Kidney capillary endothelial cell (primary cell): ENCODE data around the gene GARNL3.
A peak's percentile ranks its signal among the peaks of the same experiment; 100 is the strongest.

Source experiments
- DNase-seq: peaks from one replicate; pipeline ENCODE4 v3.0.0-alpha.2; 2018; ENCODE audit warnings: low spot score

GARNL3 gene

GRCh38 chr9:127388037-127388855 is 123.7 kb downstream of the GARNL3 start:
- no peak for DNase-seq

GRCh38 chr9:127388856-127389238 is 124.3 kb downstream of the GARNL3 start:
- DNase-seq, result no peak

GRCh38 chr9:127389381-127390247 is 125.0 kb downstream of the GARNL3 start:
- DNase-seq, result no peak

- DNase-seq, result no peak
Measured at GRCh38 chr9:127390248-127390545, 125.6 kb downstream of the GARNL3 start.

GRCh38 chr9:127390563-127390962 is 126.0 kb downstream of the GARNL3 start:
- no peak for DNase-seq

- DNase-seq, result no peak
Measured at GRCh38 chr9:127392166-127392565, 127.6 kb downstream of the GARNL3 start.

- no peak for DNase-seq
Measured at GRCh38 chr9:127392976-127393375, 128.4 kb downstream of the GARNL3 start.

- DNase-seq, result no peak
Measured at GRCh38 chr9:127393645-127394044, 129.1 kb downstream of the GARNL3 start.

- no peak for DNase-seq
Measured at GRCh38 chr9:127395497-127396252, 131.1 kb downstream of the GARNL3 start.

- DNase-seq, result no peak
Measured at GRCh38 chr9:127396253-127396807, 131.8 kb downstream of the GARNL3 start.

GRCh38 chr9:127396808-127397645 is 132.5 kb downstream of the GARNL3 start, which contains the start of gene SLC2A8:
SLC2A8 (plus strand) TSS chr9:127397169; CDS start chr9:127397231, 62 bp downstream.
- peak; percentile 99 for DNase-seq

- DNase-seq, result peak; percentile 26
Measured at GRCh38 chr9:127397646-127398274, 133.2 kb downstream of the GARNL3 start.

GRCh38 chr9:127398275-127398647 is 133.7 kb downstream of the GARNL3 start:
- no peak for DNase-seq

GRCh38 chr9:127398715-127399400 is 134.3 kb downstream of the GARNL3 start:
- DNase-seq, result no peak

- no peak for DNase-seq
Measured at GRCh38 chr9:127399736-127400269, 135.2 kb downstream of the GARNL3 start.

- no peak for DNase-seq
Measured at GRCh38 chr9:127402401-127403090, 138.0 kb downstream of the GARNL3 start.

GRCh38 chr9:127403507-127404192 is 139.1 kb downstream of the GARNL3 start:
- no peak for DNase-seq

- DNase-seq, result no peak
Measured at GRCh38 chr9:127404631-127405030, 140.1 kb downstream of the GARNL3 start.
